Upper lobe of left lung (tissue), 6 donors: Measurements from ENCODE around the gene MCU. TPM values are rescaled to one million over a fixed set of nuclear protein-coding genes. Genes with fewer than 3 reads are reported as not detected.
"Not testable (repeated sequence)": the region's sequence is repeated elsewhere in the genome, so short reads cannot be mapped to it uniquely, and the experiment has no call there.

ENCODE experiments used
- ATAC-seq, 2 donors: fragments of 200-7000 bp; cut with Tn5 transposase; one replicate each; pipeline ENCODE4 v1.9.1; 2022; ENCODE audit warnings: mild to moderate bottlenecking in 2 of 2, moderate library complexity in 2 of 2; ENCODE audit not compliant: low FRiP score in 2 of 2
- DNase-seq, 2 donors: peaks; one replicate each; pipeline ENCODE4 v3.0.0-alpha.2; 2019 to 2020
- H3K27ac ChIP-seq, 4 donors: fragments of 200-600 bp; sonication (generic); one replicate each; pipeline ENCODE4 v1.5.1; 2016 to 2019
- H3K27me3 ChIP-seq, 4 donors: fragments of 200-600 bp; sonication (generic); one replicate each; pipeline ENCODE4 v1.5.1; 2017 to 2019
- H3K36me3 ChIP-seq, 4 donors: fragments of 200-600 bp; sonication (generic); one replicate each; pipeline ENCODE4 v1.5.1; 2016 to 2019
- H3K4me1 ChIP-seq, 4 donors: fragments of 200-600 bp; sonication (generic); one replicate each; pipeline ENCODE4 v1.5.1; 2018 to 2019
- H3K4me3 ChIP-seq, 4 donors: fragments of 200-600 bp; sonication (generic); one replicate each; pipeline ENCODE4 v1.5.1; 2017 to 2019; ENCODE audit warnings: mild to moderate bottlenecking in 2 of 4, moderate library complexity in 1 of 4
- H3K9me3 ChIP-seq, 4 donors: fragments of 200-600 bp; sonication (generic); one replicate each; pipeline ENCODE4 v1.5.1; 2018 to 2019
- CTCF ChIP-seq, 6 experiments: fragments of 450-650 bp in 4 of 6; fragments of 200-600 bp in 2 of 6; sonication (generic) in 2 of 6; IDR thresholded peaks; one replicate each; pipeline ENCODE4 v1.5.1; 2016 to 2019; ENCODE audit warnings: antibody characterized with exemption in 6 of 6
- EP300 ChIP-seq, 4 donors: sonication (generic); formaldehyde crosslinking; IDR thresholded peaks; one replicate each; pipeline ENCODE4 v1.5.1; 2017; ENCODE audit warnings: antibody characterized with exemption in 4 of 4, control low read depth in 2 of 4
- POLR2A ChIP-seq, 4 donors: fragments of 450-650 bp; IDR thresholded peaks; one replicate each; pipeline ENCODE4 v1.5.1; 2016 to 2017; ENCODE audit warnings: antibody characterized with exemption in 4 of 4, mild to moderate bottlenecking in 2 of 4
- POLR2AphosphoS5 ChIP-seq, 2 donors: sonication (generic); formaldehyde crosslinking; IDR thresholded peaks; one replicate each; pipeline ENCODE4 v1.5.1; 2017; ENCODE audit warnings: antibody characterized with exemption in 2 of 2
- WGBS, 2 donors: methylation state at CpG; one replicate each; pipeline ENCODE4 v1.1.5; 2017 to 2018; 5-methylcytosine and 5-hydroxymethylcytosine counted together
- total RNA-seq, 6 donors: library from RNA; depleted of rRNA in 4 of 6; stranded (reverse); fragments of >200 nt in 4 of 6; gene quantifications; one replicate each; pipeline versions ENCODE4 v1.1.0 to v1.2.1, GENCODE V29; 2016 to 2021
- donor health status: DM: no; HTN: no; CAD: no; lungs with moderate emphysema.
- donor health status: DM: no; HTN: yes; CAD: no; lungs with severe emphysema.

Gene MCU
- total RNA-seq, 6 donors from 2014 or later: 28.2 to 50.5 (median 32.1) TPM

GRCh38 chr10:72906446-72906845 is 214.5 kb downstream of the MCU start:
- Histone ChIP-seq H3K4me1 (no peaks in the 10 kb centered on the region), H3K4me3 (no peak overlapping the region), H3K36me3 (no peaks in the 10 kb centered on the region), H3K9me3 (no peaks in the 10 kb centered on the region), H3K27me3 (no peaks in the 10 kb centered on the region), H3K27ac (no peak overlapping the region)
- ATAC-seq: no peak
- DNase-seq: no peak
- TF ChIP-seq EP300 (IDR thresholded peaks at IDR 0.05) (no peak), POLR2AphosphoS5 (IDR thresholded peaks at IDR 0.05) (no peak), CTCF (IDR thresholded peaks at IDR 0.05) (no peak), POLR2A (IDR thresholded peaks at IDR 0.05) (no peak)
- 82 to 87% methylated on average over 6 of the region's 6 CpGs for WGBS, 2 donors

- H3K4me1 ChIP-seq: no peaks in the 10 kb centered on the region
- no peak overlapping the region for H3K27ac ChIP-seq
- no peak overlapping the region for H3K4me3 ChIP-seq
- no peak for ATAC-seq
- no peaks in the 10 kb centered on the region for H3K36me3 ChIP-seq
- no peaks in the 10 kb centered on the region for H3K9me3 ChIP-seq
- TF ChIP-seq POLR2A (IDR thresholded peaks at IDR 0.05): no peak
- TF ChIP-seq CTCF (IDR thresholded peaks at IDR 0.05): no peak
- no peak for TF ChIP-seq EP300 (IDR thresholded peaks at IDR 0.05)
- TF ChIP-seq POLR2AphosphoS5 (IDR thresholded peaks at IDR 0.05): no peak
- DNase-seq: no peak
- H3K27me3 ChIP-seq: no peaks in the 10 kb centered on the region
Measured at GRCh38 chr10:72910705-72911104, 218.8 kb downstream of the MCU start.

- Histone ChIP-seq H3K27ac (no peak overlapping the region), H3K4me3 (no peak overlapping the region), H3K36me3 (no peaks in the 10 kb centered on the region), H3K9me3 (no peaks in the 10 kb centered on the region), H3K27me3 (no peaks in the 10 kb centered on the region), H3K4me1 (no peaks in the 10 kb centered on the region)
- no peak for DNase-seq
- ATAC-seq: no peak
- TF ChIP-seq CTCF (IDR thresholded peaks at IDR 0.05) (no peak), EP300 (IDR thresholded peaks at IDR 0.05) (no peak), POLR2AphosphoS5 (IDR thresholded peaks at IDR 0.05) (no peak), POLR2A (IDR thresholded peaks at IDR 0.05) (no peak)
- WGBS, 2 donors: 91 to 93% methylated on average over 2 of the region's 2 CpGs
Measured at GRCh38 chr10:72911758-72912157, 219.8 kb downstream of the MCU start.

GRCh38 chr10:72912736-72913135 is 220.8 kb downstream of the MCU start:
- no peak for TF ChIP-seq POLR2AphosphoS5 (IDR thresholded peaks at IDR 0.05)
- no peak for TF ChIP-seq CTCF (IDR thresholded peaks at IDR 0.05)
- no peak for TF ChIP-seq EP300 (IDR thresholded peaks at IDR 0.05)
- TF ChIP-seq POLR2A (IDR thresholded peaks at IDR 0.05): no peak
- WGBS, 2 donors: 93 to 95% methylated on average over 4 of the region's 4 CpGs
- no peak overlapping the region for H3K4me3 ChIP-seq
- H3K27me3 ChIP-seq: no peaks in the 10 kb centered on the region
- ATAC-seq (no peak), DNase-seq (no peak)
- H3K36me3 ChIP-seq: no peaks in the 10 kb centered on the region
- no peak overlapping the region for H3K27ac ChIP-seq
- H3K9me3 ChIP-seq: no peaks in the 10 kb centered on the region
- H3K4me1 ChIP-seq: no peaks in the 10 kb centered on the region

- no peaks in the 10 kb centered on the region for H3K27me3 ChIP-seq
- 77 to 93% methylated on average over 7 of the region's 7 CpGs for WGBS, 2 donors
- no peak overlapping the region for H3K27ac ChIP-seq
- H3K9me3 ChIP-seq: no peaks in the 10 kb centered on the region
- no peak overlapping the region for H3K4me3 ChIP-seq
- H3K36me3 ChIP-seq: no peaks in the 10 kb centered on the region
- TF ChIP-seq CTCF (IDR thresholded peaks at IDR 0.05) (no peak), POLR2AphosphoS5 (IDR thresholded peaks at IDR 0.05) (no peak), EP300 (IDR thresholded peaks at IDR 0.05) (no peak), POLR2A (IDR thresholded peaks at IDR 0.05) (no peak)
- DNase-seq (no peak), ATAC-seq (no peak)
- H3K4me1 ChIP-seq: no peaks in the 10 kb centered on the region
Measured at GRCh38 chr10:72913287-72913686, 221.3 kb downstream of the MCU start.

- ATAC-seq, H3K4me1 ChIP-seq, H3K36me3 ChIP-seq, H3K27me3 ChIP-seq, H3K27ac ChIP-seq, DNase-seq, H3K4me3 ChIP-seq, H3K9me3 ChIP-seq: not testable (repeated sequence)
- 60 to 65% methylated on average over 3 of the region's 3 CpGs for WGBS, 2 donors
Measured at GRCh38 chr10:72917201-72917600, 225.3 kb downstream of the MCU start.

- not testable (repeated sequence) for H3K4me1 ChIP-seq, DNase-seq, ATAC-seq, H3K36me3 ChIP-seq, H3K27me3 ChIP-seq, H3K4me3 ChIP-seq, H3K9me3 ChIP-seq, H3K27ac ChIP-seq
- WGBS, 2 donors: 84 to 87% methylated on average over 2 of the region's 2 CpGs
Measured at GRCh38 chr10:72917803-72918332, 225.9 kb downstream of the MCU start.
